Measurements from ENCODE around the gene RIPK1.
A peak's percentile ranks its signal among the peaks of the same experiment; 100 is the strongest.
"Not testable (repeated sequence)": the region's sequence is repeated elsewhere in the genome, so short reads cannot be mapped to it uniquely, and the experiment has no call there.

The RIPK1 gene

DNA sequence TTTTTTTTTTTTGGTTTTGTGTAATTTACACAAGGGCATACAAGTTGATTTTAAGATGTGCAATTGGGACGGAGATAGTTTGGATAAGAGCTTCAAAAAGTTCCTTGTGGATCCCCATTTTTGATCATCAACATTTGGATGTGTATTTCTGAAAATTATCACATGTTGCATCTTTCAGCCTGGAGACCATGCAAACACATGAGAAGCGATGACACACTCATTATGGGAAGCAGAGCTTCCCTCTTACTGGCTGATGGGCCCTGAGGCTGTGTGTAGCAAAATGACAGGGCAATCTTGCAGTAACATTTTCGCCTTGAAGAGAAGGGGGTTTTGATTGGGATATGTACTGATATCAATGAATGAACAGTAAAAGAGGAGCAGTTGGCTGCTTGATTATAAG is 22.0 kb upstream of the RIPK1 start:
- DNase-seq = no peak

DNA sequence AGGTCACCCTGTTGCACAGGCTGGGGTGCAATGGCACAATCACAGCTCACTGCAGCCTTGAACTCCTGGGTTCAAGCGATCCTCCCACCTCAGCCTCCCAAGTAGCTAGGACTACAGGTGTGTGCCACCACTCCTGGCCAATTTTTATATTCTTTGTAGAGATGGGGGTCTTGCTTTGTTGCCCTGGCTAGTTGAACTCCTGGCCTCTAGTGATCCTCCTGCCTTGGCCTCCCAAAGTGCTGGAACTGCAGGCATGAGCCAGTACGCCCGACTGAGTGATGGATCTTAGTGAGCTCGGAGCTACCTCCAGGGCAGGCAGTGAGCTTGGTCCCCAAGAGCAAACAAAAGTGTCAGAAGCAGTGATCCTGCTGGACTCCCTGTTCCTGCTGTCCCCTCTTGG is 20.3 kb upstream of the RIPK1 start:
- DNase-seq = not testable (repeated sequence)

DNA sequence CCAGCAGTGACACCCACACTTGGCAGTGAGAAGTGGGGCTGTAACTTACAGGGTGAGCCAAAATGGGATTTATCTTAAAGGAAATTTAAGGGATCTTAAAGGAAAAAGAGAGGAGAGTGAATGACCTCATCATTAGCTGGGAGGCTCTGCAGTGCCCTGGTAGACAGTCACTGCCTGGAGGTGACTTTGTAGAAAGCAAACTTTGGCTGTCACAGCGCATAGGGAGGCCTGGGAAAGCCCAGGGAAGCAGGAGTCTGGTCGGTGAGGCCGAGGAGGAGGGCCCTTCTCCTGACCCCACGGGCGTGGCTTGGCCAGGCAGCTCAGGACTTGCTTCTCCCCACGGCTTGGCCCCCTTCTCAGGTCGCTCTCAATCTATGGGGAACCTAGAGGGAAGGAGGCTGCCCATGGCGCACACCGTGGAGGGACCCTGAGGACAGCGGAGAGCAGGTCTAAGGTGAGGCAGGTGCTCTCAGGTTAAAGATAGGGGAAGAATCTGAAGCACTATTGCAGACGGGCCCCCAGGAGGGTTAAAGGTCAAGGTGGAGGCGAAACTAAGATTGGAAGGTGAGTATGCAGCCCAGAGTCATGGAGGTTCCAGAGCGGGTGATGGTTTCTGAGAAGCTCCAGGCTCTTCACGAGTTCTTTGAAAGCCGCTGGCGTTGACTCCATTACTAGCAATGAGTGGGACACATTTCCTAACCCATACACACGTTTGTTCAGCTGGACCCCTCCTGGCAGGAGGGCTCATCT is 15.6 kb upstream of the RIPK1 start:
- no peak for DNase-seq

DNA sequence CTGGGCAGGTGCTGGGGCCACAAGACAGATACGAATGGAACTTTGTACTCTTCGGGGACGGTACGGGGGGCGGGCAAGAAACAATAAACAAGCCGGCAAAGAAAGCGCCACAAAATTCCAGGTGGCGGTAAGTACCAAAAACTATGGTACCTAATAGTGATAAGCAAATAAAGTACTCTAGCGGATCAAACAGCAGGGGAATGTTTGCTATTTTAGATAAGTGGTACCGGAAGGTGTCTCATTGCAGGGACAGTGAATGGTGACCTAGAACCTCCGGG is 15.1 kb upstream of the RIPK1 start:
- DNase-seq = no peak

DNA sequence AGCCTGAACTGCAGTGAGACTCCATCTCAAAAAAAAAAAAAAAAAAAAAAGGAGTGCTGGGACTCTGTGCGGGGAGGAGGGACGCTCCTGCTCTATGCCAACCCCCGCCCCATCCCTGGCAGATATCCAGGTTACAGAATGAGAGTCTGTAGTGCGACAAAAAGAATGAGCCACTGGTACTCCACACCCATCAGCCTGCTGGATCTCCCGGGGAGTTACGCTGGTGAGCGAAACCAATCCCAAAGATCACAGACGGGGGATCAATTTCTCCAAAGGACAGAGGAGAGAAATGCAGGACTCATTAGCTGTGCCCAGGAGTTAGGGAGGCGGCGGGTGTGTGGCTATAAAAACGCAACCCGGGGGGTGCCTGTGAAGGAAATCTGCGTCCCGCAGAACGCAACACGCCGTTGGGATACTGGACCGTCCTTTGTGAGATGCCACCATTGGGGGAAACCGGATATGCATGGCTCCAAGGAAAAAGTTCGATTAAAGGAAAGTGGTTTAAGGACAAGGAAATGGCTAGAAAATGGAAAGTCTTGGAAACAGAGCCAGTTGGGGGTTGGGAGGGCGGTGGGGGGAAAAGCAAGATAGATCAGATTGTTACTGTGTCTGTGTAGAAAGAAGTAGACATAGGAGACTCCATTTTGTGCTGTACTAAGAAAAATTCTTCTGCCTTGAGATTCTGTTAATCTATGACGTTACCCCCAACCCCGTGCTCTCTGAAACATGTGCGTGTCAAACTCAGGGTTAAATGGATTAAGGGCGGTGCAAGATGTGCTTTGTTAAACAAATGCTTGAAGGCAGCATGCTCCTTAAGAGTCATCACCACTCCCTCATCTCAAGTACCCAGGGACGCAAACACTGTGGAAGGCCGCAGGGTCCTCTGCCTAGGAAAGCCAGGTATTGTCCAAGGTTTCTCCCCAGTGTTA is 13.8 kb upstream of the RIPK1 start:
- not testable (repeated sequence) for DNase-seq

DNA sequence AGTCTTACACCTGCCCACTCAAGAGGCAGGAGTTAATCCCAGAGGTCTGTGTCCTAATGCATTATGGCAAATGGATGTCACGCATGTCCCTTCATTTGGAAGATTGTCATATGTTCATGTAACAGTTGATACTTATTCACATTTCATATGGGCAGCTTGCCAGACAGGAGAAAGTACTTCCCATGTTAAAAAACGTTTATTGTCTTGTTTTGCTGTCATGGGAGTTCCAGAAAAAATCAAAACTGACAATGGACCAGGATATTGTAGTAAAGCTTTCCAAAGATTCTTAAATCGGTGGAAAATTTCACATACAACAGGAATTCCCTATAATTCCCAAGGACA is 13.2 kb upstream of the RIPK1 start:
- DNase-seq = not testable (repeated sequence)

DNA sequence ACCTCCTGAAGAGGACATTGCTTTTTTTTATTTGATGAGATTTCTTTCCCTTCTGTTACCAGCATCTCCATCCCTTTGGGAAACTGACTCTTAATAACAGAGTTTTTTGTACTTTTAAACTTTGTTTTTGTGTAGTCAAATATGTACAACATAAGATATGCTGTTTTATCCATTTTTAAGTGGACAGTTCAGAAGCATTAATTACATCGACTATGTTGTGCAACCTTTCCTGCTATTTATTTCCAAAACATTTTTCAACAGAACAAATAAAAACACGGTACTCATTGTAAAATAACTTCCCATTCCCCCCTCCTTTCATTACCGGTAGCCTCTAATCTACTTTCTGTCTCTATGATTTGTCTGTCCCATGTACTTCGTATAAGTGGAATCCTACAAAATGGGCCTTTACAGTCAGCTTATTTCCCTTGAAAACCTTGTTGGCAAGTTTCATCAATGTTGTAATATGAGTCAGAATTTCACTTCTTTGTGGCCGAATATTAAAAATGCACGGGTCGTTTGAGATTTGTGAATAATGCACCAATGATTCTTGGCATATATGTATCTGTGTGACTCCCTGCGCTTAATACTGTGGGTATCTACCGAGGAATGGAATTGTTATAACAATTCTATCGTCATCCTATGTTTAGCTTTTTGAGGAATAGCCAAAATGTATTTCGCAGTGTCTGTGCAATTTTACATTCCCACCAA is 11.1 kb upstream of the RIPK1 start:
- no peak for DNase-seq

DNA sequence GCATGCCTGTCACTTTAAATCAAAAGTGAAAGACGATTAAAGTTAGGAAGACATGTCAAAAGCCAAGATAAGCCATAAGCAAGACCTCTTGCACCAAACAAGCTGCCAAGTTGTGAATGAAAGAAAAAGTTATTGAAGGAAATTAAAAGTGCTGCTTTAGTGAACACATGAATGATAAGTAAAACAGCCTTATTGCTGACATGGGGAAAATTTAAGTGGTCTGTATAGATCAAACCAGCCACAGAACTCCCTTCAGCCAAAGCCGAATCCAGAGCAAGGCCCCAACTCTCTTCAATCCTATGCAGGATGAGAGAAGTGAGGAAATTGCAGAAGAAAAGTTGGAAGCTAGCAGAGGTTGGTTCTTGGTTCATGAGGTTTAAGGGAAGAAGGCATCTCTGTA is 9.3 kb upstream of the RIPK1 start:
- DNase-seq = no peak

DNA sequence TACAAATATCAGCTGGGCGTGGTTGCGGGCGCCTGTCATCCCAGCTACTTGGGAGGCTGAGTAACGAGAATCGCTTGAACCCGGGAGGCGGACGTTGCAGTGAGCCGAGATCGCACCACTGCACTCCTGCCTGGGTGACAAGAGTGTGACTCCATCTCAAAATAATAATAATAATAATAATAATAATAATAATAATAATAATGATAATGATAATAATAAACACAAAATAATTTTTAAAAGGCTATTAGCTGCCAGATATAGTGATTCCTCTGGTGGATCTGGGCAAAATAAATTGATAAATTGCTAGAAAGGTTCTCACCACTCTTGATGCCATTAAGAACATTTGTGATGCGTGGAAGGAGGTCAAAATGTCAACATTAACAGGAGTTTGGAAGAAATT is 8.2 kb upstream of the RIPK1 start:
- DNase-seq = not testable (repeated sequence)

DNA sequence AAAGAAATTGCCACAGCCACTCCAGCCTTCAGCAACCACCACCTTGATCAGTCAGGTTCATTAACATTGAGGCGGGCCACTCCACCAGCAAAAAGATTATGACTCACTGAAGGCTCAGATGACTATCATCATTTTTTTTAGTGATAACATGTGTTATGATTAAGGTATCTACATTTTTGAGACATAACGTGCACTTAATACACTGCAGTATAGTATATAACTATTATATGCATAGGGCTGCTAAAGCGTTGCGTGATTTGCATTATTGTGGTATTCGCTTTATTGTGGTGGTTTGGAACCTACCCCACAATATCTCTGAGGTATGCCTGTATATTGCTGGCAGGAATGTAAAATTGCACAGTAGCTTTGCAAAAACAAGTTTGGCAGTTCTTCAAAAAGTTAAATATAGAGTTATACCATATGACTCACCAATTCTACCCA is 6.8 kb upstream of the RIPK1 start:
- DNase-seq = no peak

DNA sequence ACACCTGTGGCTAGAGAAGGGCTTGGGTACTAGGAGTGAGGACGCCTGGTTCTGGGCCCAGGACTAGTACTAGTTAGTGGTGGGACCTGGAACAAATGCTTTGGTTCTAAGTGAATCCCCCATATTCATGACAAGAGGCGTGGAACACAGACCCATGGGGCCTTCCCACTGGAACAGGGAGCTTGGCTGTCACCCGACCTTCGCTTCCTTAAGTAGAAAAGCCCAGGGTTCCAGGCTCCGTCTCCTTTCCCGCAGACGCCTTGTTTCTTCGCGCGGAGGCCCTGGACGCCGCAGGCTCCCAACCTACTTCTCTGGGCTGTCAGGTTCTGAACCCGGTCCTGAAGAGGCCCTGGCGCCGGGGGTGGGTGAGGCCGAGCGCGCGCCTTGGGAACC is 5.0 kb upstream of the RIPK1 start:
- DNase-seq = not testable (repeated sequence)

DNA sequence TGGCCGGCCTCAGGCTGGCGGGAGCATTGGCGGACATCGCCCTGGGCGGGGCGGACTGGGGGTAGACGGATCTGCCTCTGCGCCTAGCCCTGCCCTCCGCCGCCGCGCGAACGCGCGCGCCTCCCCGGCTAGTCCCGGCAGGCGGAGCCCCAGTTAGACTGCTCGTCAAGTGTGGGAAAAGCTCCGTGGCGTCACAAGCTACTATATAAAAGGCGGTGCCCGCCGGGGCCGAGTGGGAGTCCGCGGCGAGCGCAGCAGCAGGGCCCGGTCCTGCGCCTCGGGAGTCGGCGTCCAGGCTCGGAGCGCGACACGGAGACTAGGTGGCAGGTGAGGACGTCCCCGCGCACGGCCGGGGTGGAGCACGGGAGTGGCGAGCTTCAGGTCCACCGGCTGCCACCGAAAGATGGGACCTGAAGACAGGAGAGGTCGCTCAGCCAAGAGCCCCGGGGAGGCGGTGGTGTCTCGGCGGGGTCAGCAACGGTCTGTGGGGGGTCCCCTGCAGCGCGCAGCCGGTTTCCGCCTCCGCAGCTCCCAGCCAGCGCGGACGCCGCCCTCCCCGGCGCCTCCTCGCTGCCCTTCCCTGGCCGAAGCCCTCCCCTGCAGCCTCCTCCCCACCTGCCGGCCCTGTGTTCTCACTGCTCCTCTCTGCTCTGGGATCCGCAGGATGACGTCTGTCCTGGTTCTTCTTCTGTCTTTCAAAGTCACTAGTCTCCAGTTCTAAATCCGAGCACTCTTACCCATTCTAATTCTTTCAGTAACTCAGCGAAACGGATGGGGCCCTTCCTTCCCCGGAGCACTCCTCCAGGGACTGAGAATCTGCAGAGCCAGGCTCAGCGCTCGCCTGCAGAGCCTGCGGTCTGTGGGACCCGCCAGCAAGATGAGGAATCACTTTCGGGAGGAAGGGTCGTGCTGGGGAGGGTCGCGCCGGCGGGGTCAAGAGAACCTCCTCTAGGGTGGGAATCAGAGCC is 4.3 kb upstream of the RIPK1 start:
- DNase-seq = peak; percentile 48

DNA sequence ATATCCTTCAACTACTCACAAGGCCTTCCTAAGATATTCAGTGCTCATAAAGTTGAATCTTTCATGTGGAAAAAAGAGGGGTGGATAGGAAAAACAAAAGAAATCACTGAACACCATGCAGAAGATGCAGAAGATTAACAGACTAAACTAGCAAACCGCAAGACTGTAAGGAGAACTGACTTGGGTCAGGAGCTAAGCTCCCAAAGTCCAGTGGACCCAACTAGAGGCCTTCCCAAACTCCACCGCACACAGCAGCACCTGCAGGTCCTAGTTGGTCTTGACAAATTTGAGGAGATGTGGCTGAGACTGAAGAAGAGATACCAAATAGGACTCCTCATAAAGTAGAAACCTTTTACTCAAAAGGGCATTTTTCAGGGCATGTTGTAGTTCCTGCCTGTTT is 3.3 kb downstream of the RIPK1 start:
- DNase-seq = no peak

DNA sequence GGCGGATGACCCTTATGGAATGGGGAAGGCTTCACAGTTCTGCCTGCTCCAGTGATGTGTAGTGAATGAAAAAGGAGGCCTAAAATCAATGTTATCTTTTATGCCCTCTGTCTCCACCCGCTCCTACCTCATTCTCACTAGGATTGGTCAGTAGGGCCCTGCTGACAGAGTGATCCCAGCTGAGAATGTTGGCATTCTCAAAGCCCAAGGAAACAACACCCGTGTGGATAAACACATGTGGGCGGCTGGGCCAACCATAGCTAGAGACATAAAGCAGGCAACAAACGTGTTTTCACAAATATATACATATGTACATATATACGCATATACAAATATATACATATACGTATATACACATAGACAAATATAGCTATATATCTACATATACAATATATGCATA is 4.5 kb downstream of the RIPK1 start:
- no peak for DNase-seq

DNA sequence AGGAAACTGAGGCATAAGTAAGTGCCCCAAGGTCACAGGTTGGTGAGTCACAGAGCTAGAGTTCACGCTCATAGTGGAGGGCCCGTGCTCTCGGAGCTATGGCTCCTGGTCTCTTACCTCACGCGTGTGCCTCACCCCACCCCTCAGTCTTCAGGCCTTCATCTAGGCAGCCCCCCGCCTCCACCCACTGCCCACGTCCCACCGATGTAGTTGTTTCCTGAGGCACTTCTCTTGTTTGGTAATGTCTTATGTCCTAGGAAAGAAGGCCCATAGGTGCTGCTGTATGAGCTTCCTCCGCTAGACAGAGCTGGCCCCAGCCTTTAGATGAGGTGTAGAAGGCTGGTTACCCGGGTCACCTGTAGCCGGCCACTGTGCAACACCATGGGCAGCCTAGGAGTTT is 5.1 kb downstream of the RIPK1 start:
- DNase-seq = no peak

DNA sequence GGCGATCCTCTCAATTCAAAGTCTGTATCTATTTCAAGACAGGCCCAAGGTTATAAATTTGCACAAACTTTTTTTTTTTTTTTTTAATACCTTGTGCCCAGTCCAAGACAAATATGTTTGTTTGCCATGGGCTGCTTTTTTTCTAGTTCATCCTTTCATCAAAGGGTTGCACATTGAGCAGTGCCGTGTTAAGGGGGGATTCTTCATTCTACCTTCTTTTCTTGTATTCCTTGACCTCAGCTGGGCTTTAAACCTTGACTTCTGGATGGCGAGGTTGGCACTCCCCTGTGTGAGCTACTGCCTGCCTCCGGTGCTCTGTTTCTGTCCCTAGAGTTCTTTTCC is 7.4 kb downstream of the RIPK1 start:
- DNase-seq = no peak

DNA sequence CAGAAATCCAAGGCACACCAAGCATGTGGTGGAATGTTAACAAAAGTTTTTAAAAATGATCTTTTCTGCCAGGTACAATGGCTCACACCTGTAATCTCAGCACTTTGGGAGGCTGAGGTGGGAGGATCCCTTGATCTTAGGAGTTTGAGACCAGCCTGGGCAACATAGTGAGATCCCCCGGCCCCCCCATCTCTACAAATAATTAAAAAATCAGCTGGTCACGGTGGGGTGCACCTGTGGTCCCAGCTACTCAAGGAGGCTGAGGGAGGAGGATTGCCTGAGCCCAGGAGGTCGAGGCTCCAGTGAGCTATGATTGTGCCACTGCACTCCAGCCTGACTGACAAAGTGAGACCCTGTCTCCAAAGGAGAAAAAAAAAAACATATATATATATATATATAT is 8.0 kb downstream of the RIPK1 start:
- no peak for DNase-seq

DNA sequence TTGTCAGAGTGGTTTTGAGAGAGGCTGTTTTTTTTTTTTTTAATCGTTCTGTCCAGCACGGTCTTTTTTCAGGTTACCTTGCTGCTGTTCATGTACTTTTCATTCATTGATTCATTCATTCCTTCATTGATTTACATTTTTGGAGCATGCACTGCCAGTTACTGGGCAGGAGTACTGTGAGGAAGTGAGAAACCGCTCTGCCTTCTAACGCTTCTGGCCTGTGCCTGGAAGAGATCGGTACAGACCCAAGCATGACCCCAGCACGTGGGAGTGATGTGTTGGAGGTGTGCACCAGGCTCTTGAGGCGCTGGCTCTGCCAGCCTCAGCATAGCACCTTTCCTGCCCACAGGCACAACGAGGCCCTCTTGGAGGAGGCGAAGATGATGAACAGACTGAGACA is 9.1 kb downstream of the RIPK1 start:
- DNase-seq = no peak

DNA sequence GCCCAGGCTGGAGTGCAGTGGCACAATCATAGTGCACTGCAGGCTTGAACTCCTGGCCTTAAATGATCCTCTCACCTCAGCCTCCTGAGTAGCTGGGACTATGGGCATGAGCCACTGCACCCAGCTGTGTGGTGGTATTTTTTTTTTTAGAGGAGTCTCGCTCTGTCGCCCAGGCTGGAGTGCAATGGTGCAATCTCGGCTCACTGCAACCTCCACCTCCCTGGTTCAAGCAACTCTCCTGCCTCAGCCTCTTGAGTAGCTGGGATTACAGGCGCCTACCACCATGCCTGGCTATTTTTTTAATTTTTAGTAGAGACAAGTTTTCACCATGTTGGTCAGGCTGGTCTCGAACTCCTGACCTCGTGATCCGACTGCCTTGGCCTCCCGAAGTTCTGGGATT is 10.7 kb downstream of the RIPK1 start:
- DNase-seq = not testable (repeated sequence)

DNA sequence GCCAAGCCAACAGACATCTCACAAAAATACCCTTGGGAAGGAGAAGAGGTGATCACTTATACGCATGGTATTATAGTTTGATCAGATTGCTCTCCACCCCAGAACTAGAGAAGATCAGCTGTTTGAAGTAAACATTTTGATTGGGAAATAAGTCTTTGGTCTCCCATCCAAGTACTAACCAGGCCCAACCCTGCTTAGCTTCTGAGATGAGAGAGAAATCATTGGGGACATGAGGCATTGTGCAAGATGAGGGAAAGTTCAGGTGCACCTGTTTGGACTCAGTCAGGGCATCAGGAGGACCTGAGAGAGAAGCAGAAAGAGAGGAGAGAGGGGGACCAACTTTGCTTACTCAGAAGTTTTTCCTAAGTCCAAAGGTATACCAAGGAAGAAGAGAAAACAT is 11.4 kb downstream of the RIPK1 start:
- DNase-seq = no peak

DNA sequence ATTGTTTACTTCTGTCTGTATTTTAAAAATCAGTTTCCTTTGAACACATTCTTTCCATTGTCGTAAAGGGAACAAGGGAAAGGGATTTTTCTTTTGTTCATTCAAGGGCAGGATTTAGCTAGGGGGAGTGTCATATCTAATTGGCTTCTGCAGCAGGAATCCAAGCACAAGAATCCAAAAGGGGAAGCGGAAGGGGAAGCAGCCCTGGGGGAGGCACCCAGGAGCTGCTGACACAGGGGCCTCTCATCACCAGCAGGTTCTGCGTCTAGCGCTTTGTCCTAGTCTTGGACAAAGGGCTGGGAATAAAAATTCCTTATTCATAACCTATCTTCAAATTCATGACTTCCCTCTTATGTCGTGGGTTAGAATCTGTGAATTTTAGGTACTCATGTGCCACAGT is 13.7 kb downstream of the RIPK1 start:
- no peak for DNase-seq

DNA sequence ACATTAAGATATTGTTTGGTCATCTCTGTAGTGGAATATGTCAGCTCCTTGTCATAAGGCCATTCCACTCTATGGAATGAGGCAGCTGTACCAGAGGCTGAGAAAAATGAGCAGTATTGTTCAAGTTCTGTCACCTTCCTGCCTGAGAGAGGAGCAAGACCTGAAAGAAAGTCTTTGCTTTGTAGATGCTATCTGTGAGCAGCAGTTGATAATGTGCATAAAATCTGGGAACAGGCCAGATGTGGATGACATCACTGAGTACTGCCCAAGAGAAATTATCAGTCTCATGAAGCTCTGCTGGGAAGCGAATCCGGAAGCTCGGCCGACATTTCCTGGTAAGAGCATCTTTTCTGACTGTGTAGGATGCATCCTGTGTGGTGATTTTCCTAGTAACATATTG is 16.8 kb downstream of the RIPK1 start:
- DNase-seq = no peak

Data from SHP77 treated with DMSO at 0.1 percent for 48 hours (cell line).